Measurements from ENCODE around the gene ZNF503.

Gene ZNF503

GRCh38 chr10:75407224-75407712 lies 5.7 kb upstream of the ZNF503 start:
- TF ChIP-seq, protein P1, sequence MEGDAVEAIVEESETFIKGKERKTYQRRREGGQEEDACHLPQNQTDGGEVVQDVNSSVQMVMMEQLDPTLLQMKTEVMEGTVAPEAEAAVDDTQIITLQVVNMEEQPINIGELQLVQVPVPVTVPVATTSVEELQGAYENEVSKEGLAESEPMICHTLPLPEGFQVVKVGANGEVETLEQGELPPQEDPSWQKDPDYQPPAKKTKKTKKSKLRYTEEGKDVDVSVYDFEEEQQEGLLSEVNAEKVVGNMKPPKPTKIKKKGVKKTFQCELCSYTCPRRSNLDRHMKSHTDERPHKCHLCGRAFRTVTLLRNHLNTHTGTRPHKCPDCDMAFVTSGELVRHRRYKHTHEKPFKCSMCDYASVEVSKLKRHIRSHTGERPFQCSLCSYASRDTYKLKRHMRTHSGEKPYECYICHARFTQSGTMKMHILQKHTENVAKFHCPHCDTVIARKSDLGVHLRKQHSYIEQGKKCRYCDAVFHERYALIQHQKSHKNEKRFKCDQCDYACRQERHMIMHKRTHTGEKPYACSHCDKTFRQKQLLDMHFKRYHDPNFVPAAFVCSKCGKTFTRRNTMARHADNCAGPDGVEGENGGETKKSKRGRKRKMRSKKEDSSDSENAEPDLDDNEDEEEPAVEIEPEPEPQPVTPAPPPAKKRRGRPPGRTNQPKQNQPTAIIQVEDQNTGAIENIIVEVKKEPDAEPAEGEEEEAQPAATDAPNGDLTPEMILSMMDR (IDR thresholded peaks at IDR 0.05; ENCODE audit: borderline replicate concordance, insufficient read depth, low read depth, low read length) = no peak
- H3K4me3 ChIP-seq (ENCODE audit: low read depth, low read length) = no peak overlapping the region

DNA sequence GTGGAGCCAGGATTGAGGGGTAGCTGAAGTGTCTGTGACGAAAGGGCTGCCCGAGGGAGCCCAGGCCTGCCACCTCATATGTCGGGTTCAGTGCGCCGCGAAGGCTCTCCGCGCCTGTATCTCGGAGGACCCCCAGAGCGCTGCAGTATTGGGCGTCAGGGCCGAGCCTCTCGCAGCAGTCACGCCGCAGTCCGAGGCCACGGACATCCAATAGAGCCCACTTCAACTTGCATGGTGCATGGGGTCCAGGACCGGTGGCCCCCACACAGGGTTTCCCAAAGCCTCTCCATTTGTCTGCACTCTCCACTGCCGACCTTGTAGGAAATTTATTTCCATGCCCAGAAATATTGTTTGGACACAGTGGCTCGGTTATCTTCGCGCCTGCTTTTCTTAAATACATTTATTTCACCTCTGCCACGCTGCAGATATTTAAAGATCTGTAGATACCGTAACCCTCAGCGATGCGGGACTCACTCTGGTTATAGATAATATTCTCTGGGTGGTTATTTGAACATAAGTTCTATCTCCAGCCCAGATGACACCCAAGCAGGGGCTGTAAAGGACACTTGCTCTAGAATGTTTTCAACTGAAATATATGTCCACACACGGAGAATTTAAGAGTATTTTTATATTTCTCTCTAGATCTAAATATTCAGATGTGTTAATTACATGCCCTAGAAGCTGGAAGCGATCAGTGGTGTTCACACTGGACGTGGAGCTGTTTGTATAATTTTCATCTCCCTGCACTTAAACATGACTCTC lies 5.1 kb upstream of the ZNF503 start:
- TF ChIP-seq, protein P1 (IDR thresholded peaks at IDR 0.05; ENCODE audit: borderline replicate concordance, insufficient read depth, low read depth, low read length) = no peak
- H3K4me3 ChIP-seq (ENCODE audit: low read depth, low read length) = no peak overlapping the region

DNA sequence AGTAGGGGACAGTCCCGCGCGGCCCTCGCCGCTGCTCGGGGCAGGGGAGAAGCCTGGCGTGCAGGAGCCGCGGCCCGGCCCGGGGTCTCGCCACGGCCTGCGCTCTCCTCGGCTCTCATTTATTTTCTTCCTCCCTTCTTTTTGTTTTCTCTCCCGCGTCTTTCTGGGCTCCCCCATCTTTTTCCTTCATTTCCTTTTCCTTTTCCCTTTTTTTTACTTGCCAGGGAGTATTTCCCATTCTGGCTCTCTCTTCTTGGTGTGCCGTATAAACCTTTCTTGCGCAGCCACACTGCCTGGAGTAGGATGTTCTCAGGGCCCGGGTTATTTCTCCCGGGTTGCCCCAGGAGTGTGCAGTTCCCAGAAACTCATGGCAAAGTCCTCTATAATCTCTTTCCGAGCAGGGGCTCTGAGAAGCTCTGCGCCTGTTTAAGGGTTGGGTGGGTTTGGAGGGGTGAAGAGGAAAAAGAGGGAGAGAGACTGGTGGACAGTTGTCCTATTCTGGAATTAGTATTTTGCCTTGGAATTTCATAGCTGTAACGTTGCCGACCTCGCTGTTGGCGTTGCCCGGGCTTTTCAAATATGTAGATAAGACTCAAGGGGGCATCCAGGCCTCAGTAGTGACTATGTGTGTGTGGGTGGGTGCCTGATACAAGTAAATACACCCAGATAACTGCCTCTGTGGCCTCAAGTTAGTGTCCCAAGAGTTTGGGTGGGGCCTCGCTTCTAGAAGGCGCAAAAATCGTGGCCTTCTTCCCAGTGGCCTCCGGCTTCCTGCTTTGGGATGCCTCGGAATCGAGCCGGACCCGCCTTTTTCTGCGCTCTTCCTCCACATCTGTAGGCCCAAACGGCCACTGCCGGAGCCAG lies 4.3 kb upstream of the ZNF503 start:
- H3K4me3 ChIP-seq (ENCODE audit: low read depth, low read length) = no peak overlapping the region
- TF ChIP-seq, protein P1 (IDR thresholded peaks at IDR 0.05; ENCODE audit: borderline replicate concordance, insufficient read depth, low read depth, low read length) = no peak

GRCh38 chr10:75404815-75405597 lies 3.4 kb upstream of the ZNF503 start:
- TF ChIP-seq, protein P1 (IDR thresholded peaks at IDR 0.05; ENCODE audit: borderline replicate concordance, insufficient read depth, low read depth, low read length) = no peak
- H3K4me3 ChIP-seq (ENCODE audit: low read depth, low read length) = no peak overlapping the region

DNA sequence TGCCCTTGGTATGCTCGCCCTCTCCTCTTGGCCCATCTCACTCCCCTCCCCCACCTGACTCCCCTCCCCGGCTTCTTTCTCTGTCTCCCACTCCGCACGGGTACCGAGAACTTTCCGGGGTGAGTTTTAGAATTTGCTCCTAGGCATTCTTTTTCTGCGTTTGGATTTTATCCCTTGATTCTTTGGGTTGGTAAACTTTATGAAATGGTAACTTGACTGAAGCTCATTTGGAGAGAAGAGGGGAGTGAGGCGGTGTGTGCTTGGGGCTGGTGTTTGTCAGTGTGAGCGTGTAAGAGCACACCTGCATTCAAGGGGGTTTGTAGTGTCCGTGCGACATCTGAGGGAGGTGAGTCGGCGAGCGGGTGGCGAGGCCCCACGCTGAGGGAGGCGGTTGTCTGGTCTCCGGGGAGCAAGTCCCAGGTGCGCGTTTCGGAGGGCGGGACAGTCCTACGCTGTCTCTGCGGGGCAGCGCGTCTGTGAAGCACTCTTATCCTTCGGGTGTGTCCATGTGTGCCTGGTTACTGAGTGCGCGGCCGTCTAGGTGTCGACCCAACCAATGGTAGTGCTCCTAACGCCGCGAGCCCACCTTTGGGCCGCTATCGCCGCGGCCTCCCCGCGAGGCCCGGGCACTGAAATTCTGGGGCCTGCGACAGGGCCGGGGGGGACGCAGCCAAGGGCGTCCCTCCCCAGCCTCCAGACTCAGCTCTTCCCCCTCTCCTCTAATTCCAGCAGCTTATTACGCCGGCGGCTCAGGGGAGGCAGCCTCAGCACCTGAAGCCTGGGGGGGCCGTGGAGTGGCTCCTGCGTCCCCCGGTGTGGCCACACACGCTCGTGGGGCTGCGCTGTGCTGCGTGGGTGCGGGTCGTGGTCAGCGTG lies 2.6 kb upstream of the ZNF503 start:
- H3K4me3 ChIP-seq (ENCODE audit: low read depth, low read length) = no peak overlapping the region
- TF ChIP-seq, protein P1 (IDR thresholded peaks at IDR 0.05; ENCODE audit: borderline replicate concordance, insufficient read depth, low read depth, low read length) = no peak
